Measurements from ENCODE around the gene FNDC5. TPM values are rescaled to one million over a fixed set of nuclear protein-coding genes. Genes with fewer than 3 reads are reported as not detected.

FNDC5 gene
- total RNA-seq, 2 experiments from 2014 or later = not detected

DNA sequence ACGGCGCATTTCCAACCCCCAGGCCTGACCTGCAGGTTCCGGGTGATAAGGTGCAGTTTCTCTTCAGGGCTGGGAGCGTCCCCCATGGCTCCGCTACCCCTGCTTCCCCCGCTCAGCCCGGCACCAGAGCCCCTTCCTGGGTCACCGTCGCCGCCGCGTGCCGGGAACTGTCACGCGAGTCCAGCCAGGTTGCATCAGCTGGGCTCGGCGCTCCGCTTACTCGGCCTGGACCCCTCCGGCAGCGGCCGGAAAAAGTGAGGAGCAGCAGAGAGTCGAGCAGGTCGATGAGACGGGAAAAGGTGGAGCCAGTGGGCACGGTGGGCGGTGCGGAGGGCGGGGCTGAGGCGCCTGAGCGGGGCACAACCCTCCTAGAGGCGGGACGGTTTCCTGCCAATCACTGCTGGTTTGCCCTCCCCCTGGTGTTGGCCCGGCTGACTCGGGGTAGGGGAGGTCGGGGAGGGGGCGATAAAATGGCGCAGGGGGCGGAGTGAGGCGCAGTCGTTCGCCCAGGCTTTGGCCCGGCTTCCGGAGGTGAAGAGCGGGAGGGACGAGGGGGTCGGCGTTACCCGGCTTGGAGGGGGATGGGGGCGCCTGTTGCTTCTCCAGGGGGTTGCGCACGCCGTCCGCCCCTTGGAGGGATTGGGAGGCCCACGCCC, 53.4 kb downstream of the FNDC5 start, which contains the start of the genes S100PBP and YARS1:
Gene S100PBP, plus strand, starts transcription at position 495 of the 656 bp plus-strand sequence. CDS start 8,447 bp downstream, outside the sequence.
Gene YARS1, minus strand, starts transcription at position 200 of the 656 bp plus-strand sequence. Its CDS starts 114 bp downstream, at position 86.
- Histone ChIP-seq H3K4me3 (ENCODE audit: low read length) (peak within 1 kb of the TSS; percentile 99), H3K27ac (ENCODE audit: low read depth in 1 of 2, low read length in 2 of 2) (peak within 1 kb of the TSS; percentile 85 to 87), H3K27me3 (ENCODE audit: control insufficient read depth in 1 of 2, insufficient read depth in 2 of 2, low read length in 2 of 2) (no peaks in the 10 kb centered on the region), H3K9me3 (ENCODE audit: control insufficient read depth in 1 of 2, insufficient read depth in 1 of 2, low read length in 2 of 2) (no peaks in the 10 kb centered on the region), H3K36me3 (ENCODE audit: insufficient read depth, low read length) (peaks cover 3% of the 10 kb centered on the region), H3K4me1 (ENCODE audit: insufficient read depth, low read length) (peaks cover 60% of the 10 kb centered on the region)
- ATAC-seq (ENCODE audit: poor library complexity) (peak; percentile 94), DNase-seq (peak; percentile 98 to 100 (median 100))
- intact Hi-C loops (cut with DNase I, micrococcal nuclease) = loop anchor here (1.0 to 10.0 kb wide), 13 partner anchors 18 to 1522 kb away; partner anchors contain the start of genes AZIN2 (in 1 of the 2), RBBP4 (in 1 of the 2), RNF19B (in 1 of the 2) and SNRNP40 (in 1 of the 2)
- CTCF ChIA-PET = interaction anchor here (1.4 to 2.1 kb wide), 2 partner anchors 44 to 105 kb away, joined by 3 to 10 read pairs; no protein-coding TSS in a partner anchor
- no peaks in the 10 kb centered on the region for H3K9me3 Mint-ChIP-seq
- no peaks in the 10 kb centered on the region for H3K27me3 Mint-ChIP-seq
- TF ChIP-seq, protein P1, sequence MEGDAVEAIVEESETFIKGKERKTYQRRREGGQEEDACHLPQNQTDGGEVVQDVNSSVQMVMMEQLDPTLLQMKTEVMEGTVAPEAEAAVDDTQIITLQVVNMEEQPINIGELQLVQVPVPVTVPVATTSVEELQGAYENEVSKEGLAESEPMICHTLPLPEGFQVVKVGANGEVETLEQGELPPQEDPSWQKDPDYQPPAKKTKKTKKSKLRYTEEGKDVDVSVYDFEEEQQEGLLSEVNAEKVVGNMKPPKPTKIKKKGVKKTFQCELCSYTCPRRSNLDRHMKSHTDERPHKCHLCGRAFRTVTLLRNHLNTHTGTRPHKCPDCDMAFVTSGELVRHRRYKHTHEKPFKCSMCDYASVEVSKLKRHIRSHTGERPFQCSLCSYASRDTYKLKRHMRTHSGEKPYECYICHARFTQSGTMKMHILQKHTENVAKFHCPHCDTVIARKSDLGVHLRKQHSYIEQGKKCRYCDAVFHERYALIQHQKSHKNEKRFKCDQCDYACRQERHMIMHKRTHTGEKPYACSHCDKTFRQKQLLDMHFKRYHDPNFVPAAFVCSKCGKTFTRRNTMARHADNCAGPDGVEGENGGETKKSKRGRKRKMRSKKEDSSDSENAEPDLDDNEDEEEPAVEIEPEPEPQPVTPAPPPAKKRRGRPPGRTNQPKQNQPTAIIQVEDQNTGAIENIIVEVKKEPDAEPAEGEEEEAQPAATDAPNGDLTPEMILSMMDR (IDR thresholded peaks at IDR 0.05) = no peak
- H3K27ac Mint-ChIP-seq = peak within 1 kb of the TSS; percentile 96
- POLR2A ChIA-PET = interaction anchor here (0.7 to 3.4 kb wide), 10 partner anchors 10 to 1753 kb away, joined by 3 to 24 read pairs (median 4); partner anchors contain the start of genes BSDC1, RBBP4, RNF19B and ZBTB8OS
- H3K4me1 Mint-ChIP-seq (ENCODE audit: low read depth) = peaks cover 63% of the 10 kb centered on the region
- H3K4me3 Mint-ChIP-seq = peak within 1 kb of the TSS; percentile 100
- H3K36me3 Mint-ChIP-seq (ENCODE audit: low read depth) = peaks cover 34% of the 10 kb centered on the region

DNA sequence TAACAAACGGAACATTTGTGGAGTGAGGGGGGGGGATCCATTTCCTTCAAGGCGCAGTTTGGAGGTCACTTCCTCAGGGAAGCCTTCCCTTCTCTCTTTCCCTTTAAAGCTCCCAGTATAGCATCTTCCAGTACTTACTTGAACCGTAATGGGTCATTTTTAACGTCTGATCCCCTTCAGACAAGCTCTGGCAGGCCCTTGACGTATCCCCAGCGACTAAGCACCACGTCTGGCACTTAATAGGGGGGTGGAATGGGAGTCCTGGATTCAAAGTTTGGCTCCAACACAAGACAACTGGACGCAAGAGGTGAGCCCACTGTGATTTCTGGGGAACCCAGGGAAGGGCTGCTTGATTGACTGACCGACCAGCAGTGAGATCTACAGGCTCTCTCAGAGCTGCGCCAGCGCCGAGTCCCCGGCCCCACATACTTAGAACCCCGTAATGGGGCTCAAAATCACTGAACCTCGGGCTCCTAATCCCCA, 54.0 kb downstream of the FNDC5 start:
- ChIA-PET POLR2A (interaction anchor here (0.7 to 3.4 kb wide), 11 partner anchors 10 to 1753 kb away, joined by 3 to 24 read pairs (median 4); partner anchors contain the start of genes BSDC1, RBBP4, RNF19B and ZBTB8OS), CTCF (interaction anchor here (1.4 to 2.1 kb wide), 2 partner anchors 44 to 104 kb away, joined by 3 to 10 read pairs; no protein-coding TSS in a partner anchor)
- H3K27ac Mint-ChIP-seq = peak overlapping the region; percentile 96
- Histone ChIP-seq H3K27me3 (ENCODE audit: control insufficient read depth in 1 of 2, insufficient read depth in 2 of 2, low read length in 2 of 2) (no peaks in the 10 kb centered on the region), H3K27ac (ENCODE audit: low read depth in 1 of 2, low read length in 2 of 2) (peak overlapping the region; percentile 85 to 87), H3K9me3 (ENCODE audit: control insufficient read depth in 1 of 2, insufficient read depth in 1 of 2, low read length in 2 of 2) (no peaks in the 10 kb centered on the region), H3K4me3 (ENCODE audit: low read length) (peak overlapping the region; percentile 99), H3K36me3 (ENCODE audit: insufficient read depth, low read length) (peaks cover 3% of the 10 kb centered on the region), H3K4me1 (ENCODE audit: insufficient read depth, low read length) (peaks cover 60% of the 10 kb centered on the region)
- H3K27me3 Mint-ChIP-seq = no peaks in the 10 kb centered on the region
- ATAC-seq (ENCODE audit: poor library complexity) = no peak
- intact Hi-C loops (cut with DNase I, micrococcal nuclease) = loop anchor here (1.0 to 10.0 kb wide), 13 partner anchors 18 to 1522 kb away; partner anchors contain the start of genes AZIN2 (in 1 of the 2), RBBP4 (in 1 of the 2), RNF19B (in 1 of the 2) and SNRNP40 (in 1 of the 2)
- H3K4me3 Mint-ChIP-seq = peak overlapping the region; percentile 100
- H3K4me1 Mint-ChIP-seq (ENCODE audit: low read depth) = peaks cover 68% of the 10 kb centered on the region
- no peaks in the 10 kb centered on the region for H3K9me3 Mint-ChIP-seq
- H3K36me3 Mint-ChIP-seq (ENCODE audit: low read depth) = peaks cover 40% of the 10 kb centered on the region
- DNase-seq = no peak
- TF ChIP-seq, protein P1 (IDR thresholded peaks at IDR 0.05) = no peak

DNA sequence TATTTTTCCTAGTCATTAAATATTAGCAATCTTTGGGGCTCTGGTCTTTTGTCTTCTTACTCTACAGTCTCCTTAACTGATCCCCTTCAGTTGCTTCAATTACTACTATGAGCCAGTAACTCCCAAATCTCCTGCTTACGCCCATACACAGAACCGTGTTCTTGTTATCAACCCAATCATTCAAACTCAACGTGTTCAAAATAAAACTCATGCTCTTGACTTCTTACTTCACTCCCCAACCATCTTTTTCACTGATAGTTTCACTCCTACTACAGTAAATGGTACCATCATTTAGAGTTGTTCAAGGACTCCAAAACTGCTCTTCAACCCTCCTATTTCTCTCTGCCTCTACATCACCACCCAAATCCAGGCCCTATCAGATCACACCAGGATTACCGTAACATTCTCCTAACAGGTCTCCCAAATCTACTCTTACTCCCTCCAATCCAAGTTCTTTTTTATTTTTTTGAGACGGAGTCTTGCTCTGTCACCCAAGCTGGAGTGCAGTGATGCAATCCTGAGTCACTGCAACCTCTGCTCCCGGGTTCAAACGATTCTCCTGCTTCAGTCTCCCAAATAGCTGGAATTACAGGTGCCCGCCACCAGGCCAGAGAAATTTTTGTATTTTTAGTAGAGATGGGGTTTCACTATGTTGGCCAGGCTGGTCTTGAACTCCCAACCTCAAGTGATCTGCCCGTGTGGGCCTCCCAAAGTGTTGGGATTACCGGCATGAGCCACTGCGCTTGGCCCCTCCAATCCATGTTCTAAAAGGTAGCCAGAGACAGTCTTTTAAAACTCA, 56.6 kb downstream of the FNDC5 start:
- intact Hi-C loops (cut with DNase I, micrococcal nuclease) = loop anchor here in 1 of 2 experiments (5.0 to 10.0 kb wide), 3 partner anchors 661 to 1519 kb away; partner anchors contain the start of genes SNRNP40, ZCCHC17 and ZSCAN20
- Histone ChIP-seq H3K4me3 (ENCODE audit: low read length) (no peak overlapping the region), H3K9me3 (ENCODE audit: control insufficient read depth in 1 of 2, insufficient read depth in 1 of 2, low read length in 2 of 2) (no peaks in the 10 kb centered on the region), H3K36me3 (ENCODE audit: insufficient read depth, low read length) (peaks cover 22% of the 10 kb centered on the region), H3K27me3 (ENCODE audit: control insufficient read depth in 1 of 2, insufficient read depth in 2 of 2, low read length in 2 of 2) (no peaks in the 10 kb centered on the region), H3K4me1 (ENCODE audit: insufficient read depth, low read length) (peaks cover 43% of the 10 kb centered on the region), H3K27ac (ENCODE audit: low read depth in 1 of 2, low read length in 2 of 2) (no peak overlapping the region)
- peaks cover 62% of the 10 kb centered on the region for H3K4me1 Mint-ChIP-seq (ENCODE audit: low read depth)
- CTCF ChIA-PET = no interaction called here
- H3K27ac Mint-ChIP-seq = no peak overlapping the region
- POLR2A ChIA-PET = no interaction called here
- DNase-seq = no peak
- H3K27me3 Mint-ChIP-seq = no peaks in the 10 kb centered on the region
- TF ChIP-seq, protein P1 (IDR thresholded peaks at IDR 0.05) = no peak
- H3K4me3 Mint-ChIP-seq = peak overlapping the region; percentile 23
- no peak for ATAC-seq (ENCODE audit: poor library complexity)
- peaks cover 63% of the 10 kb centered on the region for H3K36me3 Mint-ChIP-seq (ENCODE audit: low read depth)
- H3K9me3 Mint-ChIP-seq = no peaks in the 10 kb centered on the region

Measured in CD4-positive, alpha-beta T cell (primary cell).